ENCODE data around the gene ADH7.

- no peak for TF ChIP-seq TAF1 (IDR thresholded peaks at IDR 0.05; ENCODE audit: low read depth, low read length)
- TF ChIP-seq POLR2A (IDR thresholded peaks at IDR 0.05; ENCODE audit: low read depth, low read length): no peak
- no peak for TF ChIP-seq POLR2AphosphoS5 (IDR thresholded peaks at IDR 0.05; ENCODE audit: low read depth, low read length)
- no peak for TF ChIP-seq PAX5 (IDR thresholded peaks at IDR 0.05; ENCODE audit: insufficient read depth, low read length, severe bottlenecking)
- no peak for TF ChIP-seq SPI1 (IDR thresholded peaks at IDR 0.05; ENCODE audit: low read depth, low read length)
Observed at GRCh38 chr4:99410075-99410474, 25.1 kb downstream of the ADH7 start.
